Calu3 (cell line): ENCODE results near the gene SUPT20H. TPM values are rescaled to one million over a fixed set of nuclear protein-coding genes. Genes with fewer than 3 reads are reported as not detected.

Experiments used
- BruUV-seq: library from RNA; stranded (reverse); fragments of 400-500 nt; replicated peaks from 2 replicates; lab custom pipeline; 2021; lab: Mats Ljungman, UMichigan
- CTCF ChIA-PET: fragments of 300-600 bp; sonication (Branson Sonifier 250); formaldehyde crosslinking; loops from one replicate; lab custom pipeline; 2022; ENCODE audit warnings: antibody characterized with exemption; lab: Charles Lee
- DNase-seq: peaks from one replicate; pipeline ENCODE4 v3.0.0; 2022
- H3K27ac Mint-ChIP-seq: one replicate; pipeline ENCODE4 v1.8.0; 2022; ENCODE audit warnings: mixed read lengths; ENCODE audit not compliant: unreplicated experiment
- H3K27me3 Mint-ChIP-seq: one replicate; pipeline ENCODE4 v1.8.0; 2022; ENCODE audit warnings: mixed read lengths; ENCODE audit not compliant: unreplicated experiment
- H3K36me3 Mint-ChIP-seq: one replicate; pipeline ENCODE4 v1.8.0; 2022; ENCODE audit warnings: mild to moderate bottlenecking, moderate library complexity, mixed read lengths; ENCODE audit not compliant: insufficient read depth, unreplicated experiment
- H3K4me1 Mint-ChIP-seq: one replicate; pipeline ENCODE4 v1.8.0; 2022; ENCODE audit warnings: mild to moderate bottlenecking, low read depth, mixed read lengths; ENCODE audit not compliant: unreplicated experiment
- H3K4me3 Mint-ChIP-seq: one replicate; pipeline ENCODE4 v1.8.0; 2022; ENCODE audit warnings: mild to moderate bottlenecking, low read depth, moderate library complexity, mixed read lengths; ENCODE audit not compliant: unreplicated experiment
- H3K9me3 Mint-ChIP-seq: one replicate; pipeline ENCODE4 v1.8.0; 2022; ENCODE audit warnings: low read depth, mixed read lengths; ENCODE audit not compliant: unreplicated experiment
- CTCF ChIP-seq: fragments of 200-600 bp; IDR thresholded peaks from one replicate; pipeline ENCODE4 v1.8.0; 2022; ENCODE audit warnings: antibody characterized with exemption; ENCODE audit not compliant: unreplicated experiment
- intact Hi-C: fragments of 100-400 bp; cut with micrococcal nuclease; formaldehyde crosslinking; loops from one replicate; pipeline ENCODE4 v1.10.0; 2022; ENCODE audit not compliant: unreplicated experiment
- total RNA-seq: library from RNA; stranded (reverse); gene quantifications from 2 replicates; pipeline ENCODE4 v1.2.3, GENCODE V29; 2022

Gene SUPT20H
- total RNA-seq, 1 experiment from 2014 or later, result 55.3 TPM

- Mint-ChIP-seq H3K36me3 (peaks cover 49% of the 10 kb centered on the region), H3K27ac (peak within 1 kb of the TSS; percentile 99), H3K9me3 (no peaks in the 10 kb centered on the region), H3K4me1 (peaks cover 19% of the 10 kb centered on the region), H3K4me3 (peak within 1 kb of the TSS; percentile 96), H3K27me3 (no peaks in the 10 kb centered on the region)
- peak; percentile 89 for DNase-seq
- BruUV-seq, result no TSS peak
- intact Hi-C loops, result no loop called here
- peak; percentile 82 for TF ChIP-seq CTCF
- CTCF ChIA-PET, result no interaction called here
Measured at GRCh38 chr13:36999054-36999714, 60.3 kb downstream of the SUPT20H start, which contains the start of gene ALG5. Gene ALG5 (minus strand): TSS chr13:36999340. CDS start chr13:36999300, 40 bp downstream.

- H3K36me3 Mint-ChIP-seq, result peaks cover 53% of the 10 kb centered on the region
- no peaks in the 10 kb centered on the region for H3K9me3 Mint-ChIP-seq
- BruUV-seq, result no TSS peak
- CTCF ChIA-PET, result no interaction called here
- H3K4me1 Mint-ChIP-seq, result peaks cover 19% of the 10 kb centered on the region
- no peaks in the 10 kb centered on the region for H3K27me3 Mint-ChIP-seq
- peak; percentile 3 for DNase-seq
- intact Hi-C loops, result no loop called here
- no peak for TF ChIP-seq CTCF
- peak overlapping the region; percentile 96 for H3K4me3 Mint-ChIP-seq
- peak overlapping the region; percentile 76 for H3K27ac Mint-ChIP-seq
Measured at GRCh38 chr13:36998624-36999041, 60.9 kb downstream of the SUPT20H start.

- Mint-ChIP-seq H3K4me1 (peaks cover 19% of the 10 kb centered on the region), H3K27ac (peak overlapping the region; percentile 76), H3K27me3 (no peaks in the 10 kb centered on the region), H3K9me3 (no peaks in the 10 kb centered on the region), H3K4me3 (peak overlapping the region; percentile 96), H3K36me3 (peaks cover 53% of the 10 kb centered on the region)
- CTCF ChIA-PET, result no interaction called here
- BruUV-seq, result no TSS peak
- intact Hi-C loops, result no loop called here
- no peak for TF ChIP-seq CTCF
- DNase-seq, result no peak
Measured at GRCh38 chr13:36997716-36998427, 61.6 kb downstream of the SUPT20H start.

- intact Hi-C loops, result no loop called here
- Mint-ChIP-seq H3K27me3 (no peaks in the 10 kb centered on the region), H3K27ac (no peak overlapping the region), H3K36me3 (peaks cover 10% of the 10 kb centered on the region), H3K9me3 (no peaks in the 10 kb centered on the region), H3K4me1 (peaks cover 15% of the 10 kb centered on the region), H3K4me3 (no peak overlapping the region)
- CTCF ChIA-PET, result no interaction called here
- no peak for TF ChIP-seq CTCF
- no TSS peak for BruUV-seq
- DNase-seq, result no peak
Measured at GRCh38 chr13:36992362-36992761, 67.1 kb downstream of the SUPT20H start.
